K562 (cell line): Measurements from ENCODE around the gene SEMA4F. TPM values are rescaled to one million over a fixed set of nuclear protein-coding genes. Genes with fewer than 3 reads are reported as not detected.

ENCODE experiments used
- ATAC-seq: fragments of 200-7000 bp; cut with Tn5 transposase; 3 replicates; pipeline ENCODE4 v1.9.1; 2020; ENCODE audit warnings: moderate library complexity
- BruUV-seq: library from RNA; stranded (reverse); fragments of 400-500 nt; replicated peaks from 2 replicates; lab custom pipeline; 2021; lab: Mats Ljungman, UMichigan
- CTCF ChIA-PET: fragments of 300-600 bp; formaldehyde crosslinking; extraction: SDS; loops from one replicate; lab custom pipeline; 2021; ENCODE audit warnings: low intra/inter-chr PET ratio; lab: Yijun Ruan, JAX
- POLR2A ChIA-PET: fragments of 300-600, 350-650 bp; sonication (Branson Sonifier 250); formaldehyde crosslinking; extraction: SDS; loops from one replicate; lab custom pipeline; 2021; ENCODE audit warnings: antibody characterized with exemption, inconsistent platforms; lab: Yijun Ruan, JAX
- DNase-seq, 4 experiments: peaks; one replicate each; pipeline versions ENCODE4 v3.0.0 to v3.0.0-alpha.2; 2011 to 2018; ENCODE audit warnings: low spot score in 3 of 4, mixed read lengths in 3 of 4; ENCODE audit errors: extremely low read depth in 1 of 4
- FAIRE-seq: peaks from 2 replicates; lab custom pipeline; 2011; peaks lifted over from hg19 to GRCh38; lab: Jason Lieb, UNC
- H2AFZ ChIP-seq: 2 replicates; pipeline ENCODE4 v1.6.0; 2011; ENCODE audit warnings: low read depth, low read length, control low read depth, inconsistent platforms
- H3K27ac ChIP-seq: fragments of 200-600 bp; 3 replicates; pipeline ENCODE4 v1.8.0; 2011; ENCODE audit warnings: low read depth, mild to moderate bottlenecking, control low read depth, inconsistent platforms, low read length, moderate library complexity, mixed read lengths; ENCODE audit errors: extremely low read depth
- H3K27me3 ChIP-seq, 2 experiments: fragments of 300-600 bp in 1 of 2; 2 replicates in 1 of 2; 3 replicates in 1 of 2; pipeline versions ENCODE4 v1.6.0 to v1.8.0; 2011; ENCODE audit warnings: inconsistent platforms in 2 of 2, low read length in 2 of 2, mild to moderate bottlenecking in 1 of 2, mixed read lengths in 1 of 2, moderate library complexity in 1 of 2; ENCODE audit not compliant: control insufficient read depth in 2 of 2, insufficient read depth in 2 of 2
- H3K36me3 ChIP-seq: fragments of 300-600 bp; 3 replicates; pipeline ENCODE4 v1.8.0; 2011; ENCODE audit warnings: mild to moderate bottlenecking, low read length, inconsistent platforms; ENCODE audit not compliant: control insufficient read depth, insufficient read depth
- H3K4me1 ChIP-seq, 2 experiments: fragments of 200-600 bp in 1 of 2; replicated peaks in 1 of 2; 2 replicates in 1 of 2; 3 replicates in 1 of 2; pipeline versions ENCODE4 v1.5.1 to v1.8.0; 2011; ENCODE audit warnings: inconsistent platforms in 2 of 2, low read length in 2 of 2, mild to moderate bottlenecking in 1 of 2, mixed read lengths in 1 of 2, moderate library complexity in 1 of 2; ENCODE audit not compliant: control insufficient read depth in 2 of 2, insufficient read depth in 2 of 2
- H3K4me2 ChIP-seq: 2 replicates; pipeline ENCODE4 v1.6.1; 2011; ENCODE audit warnings: low read length, control low read depth, inconsistent platforms, mixed read lengths; ENCODE audit not compliant: insufficient read depth
- H3K4me3 ChIP-seq: fragments of 200-600 bp; sonication (generic), shearing (Covaris generic); 2 replicates; pipeline ENCODE4 v1.5.1; 2016; ENCODE audit warnings: control low read depth, inconsistent platforms
- H3K79me2 ChIP-seq: fragments of 200-600 bp; 3 replicates; pipeline ENCODE4 v1.8.0; 2011; ENCODE audit warnings: low read length, inconsistent platforms; ENCODE audit not compliant: control insufficient read depth, insufficient read depth
- H3K9ac ChIP-seq, 2 experiments: 2 replicates each; pipeline versions ENCODE4 v1.6.0 to v1.6.1; 2011; ENCODE audit warnings: low read depth in 2 of 2, low read length in 2 of 2, control low read depth in 1 of 2, inconsistent platforms in 1 of 2, mild to moderate bottlenecking in 1 of 2, mixed read lengths in 1 of 2; ENCODE audit not compliant: insufficient read depth in 1 of 2
- H3K9me1 ChIP-seq: one replicate; pipeline ENCODE4 v1.6.0; 2011; ENCODE audit warnings: inconsistent platforms, mild to moderate bottlenecking, low read length, moderate library complexity; ENCODE audit not compliant: control insufficient read depth, insufficient read depth
- H3K9me3 ChIP-seq: replicated peaks from 2 replicates; pipeline ENCODE4 v1.5.1; 2011; ENCODE audit warnings: low read depth, low read length, inconsistent platforms; ENCODE audit not compliant: control insufficient read depth, insufficient read depth
- H4K20me1 ChIP-seq: replicated peaks from 2 replicates; pipeline ENCODE4 v1.6.1; 2011; ENCODE audit warnings: low read length, inconsistent platforms, mixed read lengths; ENCODE audit not compliant: control insufficient read depth, insufficient read depth
- ARID1B ChIP-seq: fragments of 450-650 bp; IDR thresholded peaks from 2 replicates; pipeline ENCODE4 v1.6.1; 2016; ENCODE audit warnings: antibody characterized with exemption, mild to moderate bottlenecking, inconsistent platforms
- CBFA2T3 ChIP-seq: fragments of 450-650 bp; IDR thresholded peaks from 2 replicates; pipeline ENCODE4 v1.6.1; 2017
- GTF2B ChIP-seq: IDR thresholded peaks from 2 replicates; pipeline ENCODE4 v1.6.1; 2011; ENCODE audit not compliant: insufficient read length; ENCODE audit errors: extremely low read depth
- IRF1 ChIP-seq: sonication (generic); formaldehyde crosslinking; IDR thresholded peaks from 2 replicates; pipeline ENCODE4 v1.8.0; 2022; ENCODE audit warnings: missing genetic modification reagents, mild to moderate bottlenecking, borderline replicate concordance
- MBD2 ChIP-seq: sonication (generic); IDR thresholded peaks from 2 replicates; pipeline ENCODE4 v1.6.1; 2016; ENCODE audit warnings: low read depth, borderline replicate concordance
- MCM2 ChIP-seq: fragments of 450-650 bp; IDR thresholded peaks from 2 replicates; pipeline ENCODE4 v1.6.1; 2017; ENCODE audit warnings: low read depth, mild to moderate bottlenecking
- MXI1 ChIP-seq: IDR thresholded peaks from 2 replicates; pipeline ENCODE4 v1.6.1; 2011; ENCODE audit warnings: low read depth, mild to moderate bottlenecking, improper control_type of control experiment, low read length
- NCOA2 ChIP-seq, 2 experiments: fragments of 450-650 bp; IDR thresholded peaks; 2 replicates each; pipeline ENCODE4 v1.6.1; 2018; ENCODE audit warnings: mild to moderate bottlenecking in 2 of 2, moderate library complexity in 1 of 2; ENCODE audit not compliant: partially characterized antibody in 2 of 2
- NCOA4 ChIP-seq: fragments of 450-650 bp; IDR thresholded peaks from 2 replicates; pipeline ENCODE4 v1.6.1; 2018; ENCODE audit warnings: mild to moderate bottlenecking; ENCODE audit not compliant: partially characterized antibody
- ZBTB40 ChIP-seq, 2 experiments: fragments of 450-650 bp in 1 of 2; sonication (generic) in 1 of 2; formaldehyde crosslinking in 1 of 2; IDR thresholded peaks; 2 replicates each; pipeline versions ENCODE4 v1.7.1 to v1.9.0; 2016 to 2022; ENCODE audit warnings: inconsistent platforms in 1 of 2, mild to moderate bottlenecking in 1 of 2, missing genetic modification reagents in 1 of 2
- ZNF143 ChIP-seq: sonication (generic); formaldehyde crosslinking; IDR thresholded peaks from 2 replicates; pipeline ENCODE4 v1.9.0; 2022; ENCODE audit warnings: mild to moderate bottlenecking, missing genetic modification reagents
- WGBS: fragments of 100-300 bp; shearing (Covaris generic); methylation state at CpG from one replicate; pipeline ENCODE4 v1.1.6; 2016; ENCODE audit warnings: low coverage, mixed read lengths; ENCODE audit not compliant: insufficient coverage; ENCODE audit errors: missing lambda C conversion rate; 5-methylcytosine and 5-hydroxymethylcytosine counted together
- in situ Hi-C: fragments of 300-500 bp; cut with MboI; formaldehyde crosslinking; loops from 4 replicates; pipeline ENCODE4 v1.15.0; 2018; ENCODE audit warnings: inconsistent platforms, mixed read lengths
- intact Hi-C: fragments of 100-400 bp; cut with micrococcal nuclease; formaldehyde crosslinking; loops from 2 replicates; pipeline ENCODE4 v1.14.2; 2022
- polyA plus RNA-seq, 8 experiments: library from polyadenylated mRNA; depleted of rRNA in 4 of 8; stranded (reverse) in 5 of 8; unstranded in 3 of 8; fragments of >200 nt; fragmentation: Nextera tagmentation in 2 of 8; fragmentation: Illumina TruSeq in 1 of 8; extraction: Ambion mirVana in 2 of 8; extraction: Trizol in 1 of 8; gene quantifications; 2 replicates each; pipeline versions ENCODE4 v1.2.1 to v1.2.3, GENCODE V29; 2011 to 2014; ENCODE audit warnings: inconsistent platforms in 1 of 8, missing spikeins in 1 of 8
- total RNA-seq, 7 experiments: library from RNA; depleted of rRNA in 6 of 7; stranded (reverse); fragments of >200 nt in 6 of 7; fragmentation: Illumina TruSeq in 2 of 7; extraction: Trizol in 2 of 7; gene quantifications; 2 replicates each; pipeline versions ENCODE4 v1.2.1 to v1.2.3, GENCODE V29; 2011 to 2021; ENCODE audit warnings: low replicate concordance in 1 of 7

SEMA4F gene
- total and polyA plus RNA-seq, 9 of the 15 experiments (the other 6 are each of a cell fraction or from before 2014, with no cell fraction given), result 0.08 to 1.6 (median 0.33) TPM

- Histone ChIP-seq H3K9me1 (no peaks in the 10 kb centered on the region), H3K79me2 (no peaks in the 10 kb centered on the region), H3K4me2 (no peak overlapping the region), H3K9me3 (no peaks in the 10 kb centered on the region), H2AFZ (no peak overlapping the region), H3K27me3 (peaks cover 16 to 36% of the 10 kb centered on the region in 2 experiments; a peak in 4 of 5 replicates), H3K36me3 (no peaks in the 10 kb centered on the region), H3K4me1 (peaks cover 0 to 4% of the 10 kb centered on the region in 2 experiments; a peak in 1 of 5 replicates), H4K20me1 (no peaks in the 10 kb centered on the region), H3K27ac (no peak overlapping the region), H3K4me3 (no peak overlapping the region), H3K9ac (no peak overlapping the region)
- intact Hi-C loops, result no loop called here
- in situ Hi-C loops, result no loop called here
- BruUV-seq, result TSS peak; percentile 60
- DNase-seq (no peak), FAIRE-seq (peak; percentile 6), ATAC-seq (peak; percentile 59)
- WGBS, result 1% methylated on average over 7 of the region's 7 CpGs
- ChIA-PET CTCF (no interaction called here), POLR2A (interaction anchor here (1.3 kb wide), 1 partner anchor 20 kb away, joined by 7 read pairs; the partner anchor contains the start of gene SEMA4F)
- TF ChIP-seq ZBTB40 (IDR thresholded peaks at IDR 0.05) (no peak), ZBTB40 (CRISPR knock-in tag; IDR thresholded peaks at IDR 0.05) (no peak), ARID1B (0 out of 2 replicates have a peak, but pooled peaks have one; percentile 15), MBD2 (no peak), NCOA2 (IDR thresholded peaks at IDR 0.05; ENCODE audit: partially characterized antibody in 2 of 2) (no peak), ZNF143 (CRISPR knock-in tag) (no peak), GTF2B (no peak), MXI1 (no peak), NCOA4 (no peak), IRF1 (no peak), MCM2 (no peak), CBFA2T3 (peak; percentile 42)
These were observed 19.9 kb downstream of the SEMA4F start for GRCh38 chr2:74673826-74674528.
